Measurements from ENCODE around the gene SPSB2. TPM values are rescaled to one million over a fixed set of nuclear protein-coding genes. Genes with fewer than 3 reads are reported as not detected.

SPSB2 gene
- total and polyA plus RNA-seq, 9 of the 15 experiments (the other 6 are each of a cell fraction or from before 2014, with no cell fraction given) = 0.10 to 10.6 (median 1.9) TPM

DNA sequence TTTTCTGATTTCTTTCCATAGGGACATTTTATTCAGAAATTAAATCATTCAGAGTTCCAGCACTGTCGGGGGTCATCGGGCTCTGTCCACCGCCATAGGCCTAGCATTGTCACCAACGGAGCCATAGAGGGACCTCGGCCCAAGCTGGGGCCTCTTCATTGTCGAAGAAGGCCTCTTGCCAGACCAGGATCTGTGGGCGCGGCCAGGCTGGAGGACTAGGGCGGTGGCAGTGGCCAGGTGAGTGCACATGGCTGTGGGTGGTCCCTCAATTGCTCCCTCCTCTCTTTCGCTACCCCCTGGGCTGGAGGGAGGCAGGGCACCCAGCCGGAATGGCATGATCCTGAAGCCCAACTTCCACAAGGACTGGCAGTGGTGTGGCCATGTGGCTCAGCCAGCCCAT, 10.6 kb upstream of the SPSB2 start (continued):
- TF ChIP-seq, protein P1, sequence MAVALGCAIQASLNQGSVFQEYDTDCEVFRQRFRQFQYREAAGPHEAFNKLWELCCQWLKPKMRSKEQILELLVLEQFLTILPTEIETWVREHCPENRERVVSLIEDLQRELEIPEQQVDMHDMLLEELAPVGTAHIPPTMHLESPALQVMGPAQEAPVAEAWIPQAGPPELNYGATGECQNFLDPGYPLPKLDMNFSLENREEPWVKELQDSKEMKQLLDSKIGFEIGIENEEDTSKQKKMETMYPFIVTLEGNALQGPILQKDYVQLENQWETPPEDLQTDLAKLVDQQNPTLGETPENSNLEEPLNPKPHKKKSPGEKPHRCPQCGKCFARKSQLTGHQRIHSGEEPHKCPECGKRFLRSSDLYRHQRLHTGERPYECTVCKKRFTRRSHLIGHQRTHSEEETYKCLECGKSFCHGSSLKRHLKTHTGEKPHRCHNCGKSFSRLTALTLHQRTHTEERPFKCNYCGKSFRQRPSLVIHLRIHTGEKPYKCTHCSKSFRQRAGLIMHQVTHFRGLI (CRISPR knock-in tag; IDR thresholded peaks at IDR 0.05) = no peak

DNA sequence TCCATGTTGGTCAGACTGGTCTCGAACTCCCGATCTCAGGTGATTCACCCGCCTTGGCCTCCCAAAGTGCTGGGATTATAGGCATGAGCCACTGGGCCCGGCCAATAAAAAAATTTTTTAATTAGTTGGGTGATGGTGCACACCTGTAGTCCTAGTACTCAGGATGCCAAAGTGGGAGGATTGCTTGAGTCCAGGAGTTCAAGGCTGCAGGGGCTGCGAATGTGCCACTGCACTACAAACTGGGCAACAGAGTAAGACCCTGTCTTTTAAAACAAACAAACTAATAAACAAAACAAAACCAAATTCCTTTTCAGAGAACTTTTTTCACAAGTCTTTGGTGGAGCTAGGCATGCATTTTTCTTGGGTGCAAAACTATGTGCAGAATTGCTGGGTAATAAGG, 10.1 kb upstream of the SPSB2 start:
- no TSS peak for BruUV-seq (replicated peaks)
- H3K4me2 ChIP-seq (ENCODE audit: insufficient read depth, low read length) = no peak overlapping the region
- no peak overlapping the region for H3K27ac ChIP-seq (ENCODE audit: extremely low read depth, low read depth, low read length)
- H3K9me3 ChIP-seq (replicated peaks; ENCODE audit: control insufficient read depth, insufficient read depth, low read depth, low read length) = no peaks in the 10 kb centered on the region
- intact Hi-C loops (cut with micrococcal nuclease) = no loop called here
- no peaks in the 10 kb centered on the region for H4K20me1 ChIP-seq (replicated peaks; ENCODE audit: control insufficient read depth, insufficient read depth, low read length)
- in situ Hi-C loops (cut with MboI) = no loop called here
- H2AFZ ChIP-seq (ENCODE audit: low read depth, low read length) = no peak overlapping the region
- no peaks in the 10 kb centered on the region for H3K9me1 ChIP-seq (ENCODE audit: control insufficient read depth, insufficient read depth, low read length)
- no peaks in the 10 kb centered on the region for H3K27me3 ChIP-seq (ENCODE audit: control insufficient read depth in 2 of 2, insufficient read depth in 2 of 2, low read length in 2 of 2)
- no peak overlapping the region for H3K4me3 ChIP-seq
- no peaks in the 10 kb centered on the region for H3K79me2 ChIP-seq (ENCODE audit: control insufficient read depth, insufficient read depth, low read length)
- FAIRE-seq (no peak), ATAC-seq (no peak), DNase-seq (ENCODE audit: extremely low read depth in 1 of 4, low spot score in 3 of 4) (no peak)
- ChIA-PET POLR2A (interaction anchor here (1.0 to 2.0 kb wide), 3 partner anchors 8 to 16 kb away, joined by 3 to 5 read pairs (median 4); partner anchors contain the start of genes SPSB2 and TPI1), CTCF (ENCODE audit: low intra/inter-chr PET ratio) (no interaction called here)
- 94% methylated on average over 5 of the region's 5 CpGs for WGBS (ENCODE audit: insufficient coverage, low coverage, missing lambda C conversion rate)
- peaks cover 3 to 9% of the 10 kb centered on the region in 2 experiments; a peak in 2 of 5 replicates for H3K4me1 ChIP-seq (replicated peaks in 1 of 2; ENCODE audit: control insufficient read depth in 2 of 2, insufficient read depth in 2 of 2, low read length in 2 of 2)
- H3K36me3 ChIP-seq (ENCODE audit: control insufficient read depth, insufficient read depth, low read length) = peaks cover 14% of the 10 kb centered on the region; the same call in 1 of the 3 replicates
- H3K9ac ChIP-seq (ENCODE audit: insufficient read depth in 1 of 2, low read depth in 2 of 2, low read length in 2 of 2) = no peak overlapping the region
- TF ChIP-seq ZNF143 (CRISPR knock-in tag; IDR thresholded peaks at IDR 0.05) (no peak), KLF1 (tag; IDR thresholded peaks at IDR 0.05) (no peak), ELF1 (tag; IDR thresholded peaks at IDR 0.05) (no peak), MYNN (IDR thresholded peaks at IDR 0.05) (no peak), MYNN (CRISPR knock-in tag; IDR thresholded peaks at IDR 0.05) (no peak), OTX1 (CRISPR knock-in tag; IDR thresholded peaks at IDR 0.05) (no peak), ZFP36 (IDR thresholded peaks at IDR 0.05; ENCODE audit: low read depth, low read length, partially characterized antibody) (no peak), HMG20A (CRISPR knock-in tag; conservative IDR thresholded peaks at IDR 0.05) (no peak), HNRNPK (IDR thresholded peaks at IDR 0.05; ENCODE audit: low read depth, low read length, poor library complexity, severe bottlenecking) (no peak)

Data from K562 (cell line).